DOHH2 (cell line): ENCODE measurements around the gene MIGA2.

Experiments
- EZH2phosphoT487 ChIP-seq: fragments of 200-600 bp; sonication (generic); IDR thresholded peaks from 2 replicates; pipeline ENCODE4 v1.6.1; 2017; ENCODE audit warnings: borderline replicate concordance, mild to moderate bottlenecking, antibody characterized with exemption, low read length, moderate library complexity, mixed read lengths
- TF ChIP-seq, protein P1 (sequence below): fragments of 200-600 bp; sonication (generic); IDR thresholded peaks from one replicate; pipeline ENCODE4 v1.5.1; 2014; ENCODE audit warnings: antibody characterized with exemption, mild to moderate bottlenecking, low read depth, low read length; ENCODE audit not compliant: poor library complexity, severe bottlenecking

GRCh38 chr9:129021091-129021490 lies 15.3 kb upstream of the MIGA2 start:
- TF ChIP-seq, protein P1, sequence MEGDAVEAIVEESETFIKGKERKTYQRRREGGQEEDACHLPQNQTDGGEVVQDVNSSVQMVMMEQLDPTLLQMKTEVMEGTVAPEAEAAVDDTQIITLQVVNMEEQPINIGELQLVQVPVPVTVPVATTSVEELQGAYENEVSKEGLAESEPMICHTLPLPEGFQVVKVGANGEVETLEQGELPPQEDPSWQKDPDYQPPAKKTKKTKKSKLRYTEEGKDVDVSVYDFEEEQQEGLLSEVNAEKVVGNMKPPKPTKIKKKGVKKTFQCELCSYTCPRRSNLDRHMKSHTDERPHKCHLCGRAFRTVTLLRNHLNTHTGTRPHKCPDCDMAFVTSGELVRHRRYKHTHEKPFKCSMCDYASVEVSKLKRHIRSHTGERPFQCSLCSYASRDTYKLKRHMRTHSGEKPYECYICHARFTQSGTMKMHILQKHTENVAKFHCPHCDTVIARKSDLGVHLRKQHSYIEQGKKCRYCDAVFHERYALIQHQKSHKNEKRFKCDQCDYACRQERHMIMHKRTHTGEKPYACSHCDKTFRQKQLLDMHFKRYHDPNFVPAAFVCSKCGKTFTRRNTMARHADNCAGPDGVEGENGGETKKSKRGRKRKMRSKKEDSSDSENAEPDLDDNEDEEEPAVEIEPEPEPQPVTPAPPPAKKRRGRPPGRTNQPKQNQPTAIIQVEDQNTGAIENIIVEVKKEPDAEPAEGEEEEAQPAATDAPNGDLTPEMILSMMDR: no peak
- no peak for TF ChIP-seq EZH2phosphoT487
